OCI-LY1 (cell line): ENCODE data around the gene IL11.

Experiments used
- CTCF ChIP-seq: fragments of 200-600 bp; sonication (generic), shearing (Covaris generic); IDR thresholded peaks from 2 replicates; pipeline ENCODE4 v1.5.1; 2017; ENCODE audit warnings: mild to moderate bottlenecking, antibody characterized with exemption, low read length, moderate library complexity, mixed read lengths
- EZH2 ChIP-seq: fragments of 200-600 bp; sonication (generic), shearing (Covaris generic); IDR thresholded peaks from 2 replicates; pipeline ENCODE4 v1.8.0; 2017; ENCODE audit warnings: borderline replicate concordance, mixed run types, mild to moderate bottlenecking, antibody characterized with exemption, low read length, moderate library complexity, mixed read lengths

DNA sequence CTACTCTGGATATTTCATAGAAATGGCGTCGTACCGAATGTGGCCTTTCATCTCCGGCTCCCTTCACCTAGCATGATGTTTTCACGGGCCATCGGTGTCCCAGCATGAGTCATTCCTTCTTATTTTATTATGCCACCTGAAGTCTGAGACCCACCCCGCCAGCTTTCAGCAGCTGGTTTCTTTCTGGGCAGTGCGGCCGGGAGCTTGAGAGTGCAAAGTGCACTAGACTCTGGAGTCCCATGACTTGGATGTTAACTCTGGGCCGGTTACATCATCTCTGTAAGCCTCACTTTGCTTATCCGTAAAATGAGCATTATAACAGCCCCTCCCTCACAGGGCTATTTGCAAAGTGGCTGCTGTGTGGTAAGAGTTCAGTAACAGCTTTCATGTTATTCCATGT, 36.4 kb downstream of the IL11 start:
- TF ChIP-seq CTCF (no peak), EZH2 (no peak)
